ENCODE data around the gene ERAP2.

- TF ChIP-seq CTCF (IDR thresholded peaks at IDR 0.05), result no peak
- TF ChIP-seq POLR2A (IDR thresholded peaks at IDR 0.05), result no peak
Observed at GRCh38 chr5:96919754-96920197, 43.5 kb downstream of the ERAP2 start.
